ENCODE results near the gene SVIL. TPM values are rescaled to one million over a fixed set of nuclear protein-coding genes. Genes with fewer than 3 reads are reported as not detected.

Gene SVIL
- total RNA-seq, 2 experiments from 2014 or later = 0.47 to 1.5 TPM

DNA sequence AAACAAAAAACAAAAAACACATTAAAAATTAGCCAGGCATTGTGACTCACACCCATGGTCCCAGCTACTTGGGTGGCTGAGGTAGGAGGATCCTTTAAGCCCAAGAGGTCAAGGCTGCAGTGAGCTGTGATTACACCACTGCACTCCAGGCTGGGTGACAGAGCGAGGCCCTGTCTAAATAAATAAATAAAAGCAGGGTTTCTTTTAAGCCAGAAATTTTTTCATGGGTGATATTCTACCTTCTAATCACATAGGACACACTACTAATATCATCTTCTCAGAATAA, 14.2 kb upstream of the SVIL start:
- CTCF ChIA-PET (ENCODE audit: unreplicated experiment) = no interaction called here
- Histone ChIP-seq H3K36me3 (ENCODE audit: insufficient read depth, low read length) (no peaks in the 10 kb centered on the region), H3K27ac (ENCODE audit: low read depth, low read length, poor library complexity, severe bottlenecking) (no peak overlapping the region), H2AFZ (ENCODE audit: low read length) (no peak overlapping the region), H3K79me2 (ENCODE audit: insufficient read depth, low read depth, low read length) (no peaks in the 10 kb centered on the region), H3K9me2 (ENCODE audit: insufficient read depth, low read length) (no peaks in the 10 kb centered on the region), H4K20me1 (ENCODE audit: insufficient read depth, low read length) (no peaks in the 10 kb centered on the region), H3K9me3 (ENCODE audit: low read length) (no peaks in the 10 kb centered on the region), H3K4me1 (ENCODE audit: insufficient read depth, low read length, poor library complexity, severe bottlenecking) (no peaks in the 10 kb centered on the region), H3K4me2 (ENCODE audit: low read length) (no peak overlapping the region), H3K4me3 (ENCODE audit: low read depth, low read length, poor library complexity, severe bottlenecking) (no peak overlapping the region)
- POLR2A ChIA-PET = interaction anchor here (0.6 to 0.8 kb wide), 2 partner anchors 9 to 268 kb away, joined by 3 read pairs; no protein-coding TSS in a partner anchor
- TF ChIP-seq EZH2phosphoT487 (IDR thresholded peaks at IDR 0.05; ENCODE audit: borderline replicate concordance, low read depth, low read length) = no peak
- TF ChIP-seq, protein P1, sequence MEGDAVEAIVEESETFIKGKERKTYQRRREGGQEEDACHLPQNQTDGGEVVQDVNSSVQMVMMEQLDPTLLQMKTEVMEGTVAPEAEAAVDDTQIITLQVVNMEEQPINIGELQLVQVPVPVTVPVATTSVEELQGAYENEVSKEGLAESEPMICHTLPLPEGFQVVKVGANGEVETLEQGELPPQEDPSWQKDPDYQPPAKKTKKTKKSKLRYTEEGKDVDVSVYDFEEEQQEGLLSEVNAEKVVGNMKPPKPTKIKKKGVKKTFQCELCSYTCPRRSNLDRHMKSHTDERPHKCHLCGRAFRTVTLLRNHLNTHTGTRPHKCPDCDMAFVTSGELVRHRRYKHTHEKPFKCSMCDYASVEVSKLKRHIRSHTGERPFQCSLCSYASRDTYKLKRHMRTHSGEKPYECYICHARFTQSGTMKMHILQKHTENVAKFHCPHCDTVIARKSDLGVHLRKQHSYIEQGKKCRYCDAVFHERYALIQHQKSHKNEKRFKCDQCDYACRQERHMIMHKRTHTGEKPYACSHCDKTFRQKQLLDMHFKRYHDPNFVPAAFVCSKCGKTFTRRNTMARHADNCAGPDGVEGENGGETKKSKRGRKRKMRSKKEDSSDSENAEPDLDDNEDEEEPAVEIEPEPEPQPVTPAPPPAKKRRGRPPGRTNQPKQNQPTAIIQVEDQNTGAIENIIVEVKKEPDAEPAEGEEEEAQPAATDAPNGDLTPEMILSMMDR (conservative IDR thresholded peaks at IDR 0.05; ENCODE audit: low read length) = no peak
- DNase-seq (ENCODE audit: low spot score) = no peak
- BruUV-seq (replicated peaks) = no TSS peak
- intact Hi-C loops (cut with micrococcal nuclease; ENCODE audit: unreplicated experiment) = no loop called here

DNA sequence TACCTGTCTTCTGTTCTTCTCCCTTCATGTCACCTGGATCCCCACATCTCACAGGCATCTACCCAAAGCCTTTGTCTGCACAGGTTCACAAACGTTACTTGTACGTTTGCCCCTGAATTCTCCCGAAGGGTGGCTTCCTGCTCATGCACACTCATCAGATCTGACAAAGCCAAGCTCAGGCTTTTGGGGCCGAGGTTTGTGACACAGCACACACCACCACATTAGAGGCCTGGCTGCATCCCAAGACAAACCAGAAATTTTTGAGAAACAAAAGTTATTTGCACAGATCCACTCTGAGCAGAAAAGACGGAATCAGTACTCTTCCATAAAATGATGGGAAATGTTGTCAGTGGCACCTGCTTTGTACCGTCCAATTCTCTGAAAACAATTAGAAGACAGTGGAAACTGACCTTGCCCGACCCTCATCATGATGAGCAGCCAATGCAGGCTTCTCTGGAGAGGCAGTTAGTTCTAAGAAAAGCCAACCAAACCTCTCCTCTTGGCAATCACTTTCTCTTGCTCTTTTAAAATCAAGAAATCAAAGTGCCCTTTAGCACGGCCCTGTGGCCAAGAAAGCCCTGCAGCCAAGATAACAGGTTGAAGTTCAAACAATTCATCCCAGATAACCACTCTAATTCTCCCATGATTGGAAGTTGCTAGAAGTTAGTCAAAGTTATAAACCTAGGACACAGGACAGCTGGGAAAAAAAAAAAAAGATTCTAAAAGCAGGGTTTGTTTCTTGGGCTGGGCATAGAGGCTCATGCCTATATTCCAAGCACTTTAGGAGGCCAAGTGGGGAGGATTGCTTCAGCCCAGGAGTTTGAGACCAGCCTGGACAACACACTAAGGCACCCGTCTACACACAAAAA, 13.6 kb upstream of the SVIL start:
- Histone ChIP-seq H3K9me2 (ENCODE audit: insufficient read depth, low read length) (no peaks in the 10 kb centered on the region), H3K4me3 (ENCODE audit: low read depth, low read length, poor library complexity, severe bottlenecking) (no peak overlapping the region), H3K27ac (ENCODE audit: low read depth, low read length, poor library complexity, severe bottlenecking) (no peak overlapping the region), H2AFZ (ENCODE audit: low read length) (no peak overlapping the region), H3K79me2 (ENCODE audit: insufficient read depth, low read depth, low read length) (no peaks in the 10 kb centered on the region), H3K4me1 (ENCODE audit: insufficient read depth, low read length, poor library complexity, severe bottlenecking) (no peaks in the 10 kb centered on the region), H3K4me2 (ENCODE audit: low read length) (no peak overlapping the region), H3K36me3 (ENCODE audit: insufficient read depth, low read length) (no peaks in the 10 kb centered on the region), H3K9me3 (ENCODE audit: low read length) (no peaks in the 10 kb centered on the region), H4K20me1 (ENCODE audit: insufficient read depth, low read length) (no peaks in the 10 kb centered on the region)
- no TSS peak for BruUV-seq (replicated peaks)
- TF ChIP-seq EZH2phosphoT487 (IDR thresholded peaks at IDR 0.05; ENCODE audit: borderline replicate concordance, low read depth, low read length) = no peak
- TF ChIP-seq, protein P1 (conservative IDR thresholded peaks at IDR 0.05; ENCODE audit: low read length) = no peak
- intact Hi-C loops (cut with micrococcal nuclease; ENCODE audit: unreplicated experiment) = no loop called here
- ChIA-PET POLR2A (interaction anchor here (0.7 kb wide), 1 partner anchor 449 kb away, joined by 3 read pairs; no protein-coding TSS in a partner anchor), CTCF (ENCODE audit: unreplicated experiment) (no interaction called here)
- DNase-seq (ENCODE audit: low spot score) = no peak

DNA sequence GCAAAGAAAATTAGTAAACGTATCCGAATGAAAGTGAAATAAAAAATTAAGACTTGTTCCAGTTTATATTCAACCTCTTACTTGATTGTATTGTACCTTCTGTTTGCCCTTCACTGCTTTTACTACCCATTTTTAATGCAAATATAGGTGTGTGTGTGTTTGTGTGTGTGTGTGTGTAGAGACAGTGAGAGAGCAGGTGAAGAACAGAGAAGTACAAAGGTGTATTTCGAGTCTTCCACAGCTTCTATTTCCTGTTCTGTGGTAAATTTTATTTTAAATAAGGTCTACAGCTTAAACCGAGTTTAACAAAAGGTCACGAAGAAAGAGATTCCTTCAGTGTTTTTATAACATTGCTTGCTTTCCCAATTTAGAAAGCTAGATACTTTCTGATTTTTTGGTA, 12.7 kb upstream of the SVIL start:
- H3K27ac ChIP-seq (ENCODE audit: low read depth, low read length, poor library complexity, severe bottlenecking) = no peak overlapping the region

More for the DNA sequence above, 12.7 kb upstream of the SVIL start:
- H3K4me2 ChIP-seq (ENCODE audit: low read length) = no peak overlapping the region
- no TSS peak for BruUV-seq (replicated peaks)
- H3K9me2 ChIP-seq (ENCODE audit: insufficient read depth, low read length) = no peaks in the 10 kb centered on the region
- no peaks in the 10 kb centered on the region for H3K4me1 ChIP-seq (ENCODE audit: insufficient read depth, low read length, poor library complexity, severe bottlenecking)
- ChIA-PET CTCF (ENCODE audit: unreplicated experiment) (no interaction called here), POLR2A (interaction anchor here (0.7 kb wide), 1 partner anchor 450 kb away, joined by 3 read pairs; no protein-coding TSS in a partner anchor)
- H3K9me3 ChIP-seq (ENCODE audit: low read length) = no peaks in the 10 kb centered on the region
- intact Hi-C loops (cut with micrococcal nuclease; ENCODE audit: unreplicated experiment) = no loop called here
- DNase-seq (ENCODE audit: low spot score) = no peak
- no peaks in the 10 kb centered on the region for H3K79me2 ChIP-seq (ENCODE audit: insufficient read depth, low read depth, low read length)
- TF ChIP-seq, protein P1 (conservative IDR thresholded peaks at IDR 0.05; ENCODE audit: low read length) = no peak
- TF ChIP-seq EZH2phosphoT487 (IDR thresholded peaks at IDR 0.05; ENCODE audit: borderline replicate concordance, low read depth, low read length) = no peak
- H2AFZ ChIP-seq (ENCODE audit: low read length) = no peak overlapping the region
- H3K4me3 ChIP-seq (ENCODE audit: low read depth, low read length, poor library complexity, severe bottlenecking) = no peak overlapping the region
- no peaks in the 10 kb centered on the region for H3K36me3 ChIP-seq (ENCODE audit: insufficient read depth, low read length)
- H4K20me1 ChIP-seq (ENCODE audit: insufficient read depth, low read length) = no peaks in the 10 kb centered on the region
